DMS114 treated with DMSO at 0.1 percent for 48 hours (cell line): ENCODE results near the gene NUDT14.
A peak's percentile ranks its signal among the peaks of the same experiment; 100 is the strongest.

Source experiments
- DNase-seq: peaks from one replicate; lab custom pipeline; 2025; ENCODE audit not compliant: unreplicated experiment; lab: John Stamatoyannopoulos, UW

Gene NUDT14

DNA sequence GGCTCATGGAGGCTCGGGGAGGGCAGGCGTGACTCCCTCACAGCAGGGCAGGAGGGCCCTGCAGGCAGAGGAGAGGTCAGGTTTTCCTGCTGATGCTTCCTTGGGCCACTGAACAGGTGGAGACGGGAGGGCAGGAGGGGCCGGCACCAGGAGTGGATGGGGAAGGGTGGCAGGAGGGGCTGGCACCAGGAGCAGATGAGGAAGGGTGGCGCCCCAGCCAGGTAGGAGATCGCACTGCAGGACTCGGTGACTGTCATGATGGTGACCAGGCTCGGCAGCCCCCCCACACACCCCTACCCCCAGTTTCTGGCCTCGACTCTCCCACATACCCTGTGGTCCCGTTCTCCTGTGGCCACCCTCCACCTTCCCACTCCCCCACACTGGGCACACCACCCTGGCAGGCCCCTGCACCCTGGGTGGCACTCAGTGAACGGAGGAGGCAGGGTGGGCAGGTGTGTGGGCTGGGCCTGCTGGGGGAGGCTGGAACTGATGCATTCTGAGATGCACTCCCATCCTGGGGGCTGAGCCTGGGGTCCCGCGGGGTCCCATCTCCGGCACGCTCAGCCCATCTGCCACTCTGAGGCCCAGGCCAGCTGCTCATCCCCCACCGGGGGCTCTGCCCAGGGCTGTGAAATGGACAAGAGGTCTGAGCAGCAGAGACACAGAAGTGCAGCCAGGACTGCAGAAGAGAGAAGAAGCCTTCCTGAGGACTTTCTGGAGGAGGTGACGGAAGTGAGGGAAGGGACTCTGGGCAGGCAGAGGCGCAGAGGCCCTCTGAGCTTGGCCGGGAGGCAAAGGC is 2.8 kb downstream of the NUDT14 start:
- no peak for DNase-seq

DNA sequence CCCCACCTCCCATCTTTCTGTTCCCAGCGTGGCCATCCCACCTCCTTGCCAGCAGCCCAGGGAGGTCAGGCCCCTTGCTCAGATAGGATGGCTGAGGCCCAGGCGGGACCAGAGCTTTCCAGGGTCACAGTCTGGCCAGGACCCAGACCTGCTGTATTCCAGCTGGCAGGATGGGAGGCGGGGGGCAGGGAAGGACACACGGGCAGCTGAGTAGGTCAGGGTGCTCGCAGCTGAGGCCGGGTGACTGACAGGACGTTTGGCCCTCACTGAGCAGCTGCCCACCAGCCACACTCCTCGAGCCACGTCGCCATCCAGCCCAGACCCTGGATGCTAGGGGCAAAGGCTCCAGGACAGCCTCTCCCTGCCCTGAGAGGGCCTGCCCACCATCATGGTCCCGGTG is 4.0 kb downstream of the NUDT14 start:
- no peak for DNase-seq

DNA sequence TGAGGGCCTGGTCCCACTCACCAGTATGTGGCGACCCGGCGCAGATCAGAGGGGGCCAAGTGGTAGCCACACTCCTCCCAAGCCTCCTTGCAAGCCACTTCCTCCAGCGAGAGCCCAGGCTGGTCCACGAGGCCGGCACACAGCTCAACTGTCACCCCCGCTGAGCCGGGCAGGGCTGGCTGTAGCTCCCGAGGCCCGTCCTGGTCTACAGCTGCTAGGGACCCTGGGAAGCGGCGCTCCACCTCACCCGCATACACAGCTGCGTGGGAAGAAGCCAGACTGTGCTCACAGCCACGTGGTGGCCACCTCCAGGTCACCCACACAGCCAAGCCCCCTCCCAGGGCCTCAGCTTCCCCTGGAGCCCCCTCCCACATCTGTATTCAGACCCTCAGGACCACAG is 4.6 kb downstream of the NUDT14 start:
- no peak for DNase-seq

DNA sequence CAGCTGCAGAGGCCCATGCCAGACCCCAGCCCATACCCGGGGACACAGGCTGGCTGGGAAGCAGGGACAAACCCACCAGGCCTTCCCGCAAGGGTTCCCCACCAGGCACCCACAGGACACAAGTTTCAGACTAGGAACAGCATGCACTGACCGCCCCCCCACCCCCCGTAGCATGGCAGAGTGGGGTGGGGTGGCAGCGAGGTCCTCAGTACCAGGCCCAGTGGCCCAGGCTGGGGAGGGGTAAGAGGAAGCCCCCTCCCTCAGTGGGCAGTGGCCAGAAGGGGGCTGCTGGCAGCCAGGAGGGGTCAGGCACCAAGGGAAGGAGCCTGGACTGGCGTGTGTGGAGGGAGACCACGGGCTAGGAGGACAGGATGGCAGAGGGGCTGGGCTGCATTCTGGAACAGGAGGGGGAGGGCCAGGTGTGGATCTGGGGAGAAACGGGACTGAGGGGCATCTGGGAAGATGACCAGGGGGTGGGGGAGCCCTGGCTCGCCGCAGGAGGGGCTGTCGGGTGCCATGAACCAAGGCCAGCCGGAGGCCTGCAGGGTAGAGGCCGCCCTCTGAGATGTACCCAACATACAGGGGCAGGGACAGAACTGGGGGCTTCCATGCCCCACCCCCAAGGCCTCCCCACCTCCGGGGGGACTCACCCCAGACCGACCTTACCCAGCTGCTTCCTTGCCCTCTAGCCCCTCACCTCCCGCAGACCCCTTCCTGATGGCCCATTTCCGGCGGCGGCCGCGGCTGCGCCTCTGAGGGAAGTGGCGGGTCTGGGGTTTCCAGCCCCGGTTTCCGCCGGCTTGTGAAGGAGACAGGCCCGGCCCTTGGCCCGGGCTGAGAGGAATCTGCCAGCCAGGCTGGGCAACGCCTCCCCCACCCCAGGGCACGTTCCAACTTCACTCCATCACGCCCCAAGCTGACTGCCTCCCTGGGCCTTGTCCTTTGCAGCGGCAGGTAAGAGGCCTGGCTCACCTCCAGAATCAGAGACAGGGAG is 6.9 kb downstream of the NUDT14 start:
- DNase-seq: no peak

GRCh38 chr14:105173145-105173544 is 8.0 kb downstream of the NUDT14 start:
- DNase-seq: no peak

DNA sequence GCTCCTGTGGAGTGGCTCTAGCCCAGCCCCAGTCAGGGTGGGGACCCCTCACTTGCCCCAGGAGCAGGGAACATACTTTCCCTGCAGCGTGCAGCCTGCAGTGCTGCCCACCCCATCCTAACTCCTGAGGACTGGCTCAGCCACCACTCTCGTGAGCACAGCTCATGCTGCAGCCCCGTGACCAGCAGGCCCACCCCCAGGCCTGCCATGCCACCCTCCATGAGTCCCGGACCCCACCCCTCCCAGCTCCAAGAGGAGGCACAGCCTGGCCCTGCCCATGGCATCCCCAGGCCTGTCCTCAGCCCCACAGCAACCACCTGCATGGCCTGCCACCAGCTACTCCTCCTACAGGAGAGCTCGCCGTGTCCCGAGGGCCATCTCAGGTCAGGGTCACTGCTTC is 8.6 kb downstream of the NUDT14 start:
- no peak for DNase-seq

- DNase-seq: no peak
Measured at GRCh38 chr14:105171004-105171673, 10.0 kb downstream of the NUDT14 start.

DNA sequence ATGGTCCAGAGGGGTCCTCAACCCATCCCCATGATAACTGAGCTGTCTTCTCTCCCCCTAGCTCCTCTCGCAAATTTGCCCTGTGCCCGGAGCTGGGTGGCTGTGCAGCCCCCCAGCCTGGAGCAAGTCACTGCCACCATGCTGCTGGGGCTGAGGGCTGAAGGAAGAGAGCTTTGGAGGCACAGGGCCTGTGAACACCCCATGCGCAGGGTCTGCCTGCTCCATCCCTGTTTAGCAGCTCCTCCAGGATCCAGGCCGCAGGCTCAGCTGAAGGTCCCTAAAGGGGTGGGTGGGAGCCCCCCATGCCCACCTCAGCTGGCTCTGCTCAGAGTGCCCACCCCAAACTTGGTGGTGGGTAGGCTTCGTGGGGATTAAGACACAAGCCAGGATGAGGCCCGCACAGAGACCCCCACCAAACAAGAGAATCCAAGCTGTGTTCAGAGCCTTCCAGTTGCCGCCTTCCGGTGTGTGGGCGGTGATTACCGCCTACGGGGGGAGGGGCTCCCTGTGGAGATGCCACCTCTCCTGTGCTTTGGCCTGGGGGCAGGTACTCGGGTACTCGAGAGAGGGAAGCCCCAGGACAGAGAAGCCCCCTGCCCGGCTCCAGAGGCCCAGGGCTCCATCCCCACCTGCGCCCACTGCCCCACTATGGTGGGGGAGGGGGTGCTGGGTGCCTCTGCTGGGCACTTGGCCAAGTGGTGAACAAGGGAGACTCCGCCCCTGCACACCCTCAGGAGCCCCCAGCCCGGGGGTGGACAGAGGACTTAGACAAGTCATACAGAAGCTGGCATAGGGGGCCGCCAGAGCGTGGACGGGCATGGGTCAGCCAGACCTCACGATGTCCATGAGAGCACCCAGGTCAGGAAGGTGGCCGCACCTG is 11.1 kb downstream of the NUDT14 start:
- no peak for DNase-seq

DNA sequence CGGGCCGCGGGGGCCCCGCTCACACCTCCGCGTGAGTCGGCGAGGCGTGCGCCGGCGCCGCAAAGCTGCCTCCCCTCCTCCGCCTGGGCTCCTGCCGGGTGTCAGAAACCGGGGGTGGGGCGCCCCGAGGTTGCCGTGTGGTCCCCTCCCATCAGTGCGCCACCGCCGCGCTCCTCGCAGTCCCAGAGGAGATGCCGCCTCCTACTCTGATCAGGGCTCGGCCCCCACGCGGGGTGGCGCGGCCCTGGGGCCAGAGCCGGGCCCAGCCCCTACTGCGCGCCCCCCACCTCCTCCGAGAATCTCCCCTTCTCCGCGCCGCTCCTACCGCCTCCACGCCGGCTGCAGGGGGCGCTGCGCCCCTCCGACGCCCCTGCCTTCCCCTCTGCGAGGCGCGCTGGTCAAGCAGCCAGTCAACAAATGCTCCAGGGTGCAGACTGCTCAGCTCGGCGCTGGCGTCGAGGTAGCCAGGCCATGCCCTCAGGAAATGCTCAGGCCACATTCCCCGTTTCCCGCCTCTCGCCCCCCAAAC is 12.1 kb downstream of the NUDT14 start:
- peak; percentile 3 for DNase-seq

- no peak for DNase-seq
Measured at GRCh38 chr14:105168496-105168978, 12.6 kb downstream of the NUDT14 start, which contains the start of gene JAG2. Gene JAG2, minus strand, starts transcription at chr14:105168776. Its CDS starts 356 bp downstream, at chr14:105168420.

GRCh38 chr14:105168093-105168420 is 13.1 kb downstream of the NUDT14 start:
- DNase-seq: no peak

- DNase-seq: no peak
Measured at GRCh38 chr14:105167303-105168092, 13.6 kb downstream of the NUDT14 start.

GRCh38 chr14:105166571-105167302 is 14.4 kb downstream of the NUDT14 start:
- DNase-seq: no peak

DNA sequence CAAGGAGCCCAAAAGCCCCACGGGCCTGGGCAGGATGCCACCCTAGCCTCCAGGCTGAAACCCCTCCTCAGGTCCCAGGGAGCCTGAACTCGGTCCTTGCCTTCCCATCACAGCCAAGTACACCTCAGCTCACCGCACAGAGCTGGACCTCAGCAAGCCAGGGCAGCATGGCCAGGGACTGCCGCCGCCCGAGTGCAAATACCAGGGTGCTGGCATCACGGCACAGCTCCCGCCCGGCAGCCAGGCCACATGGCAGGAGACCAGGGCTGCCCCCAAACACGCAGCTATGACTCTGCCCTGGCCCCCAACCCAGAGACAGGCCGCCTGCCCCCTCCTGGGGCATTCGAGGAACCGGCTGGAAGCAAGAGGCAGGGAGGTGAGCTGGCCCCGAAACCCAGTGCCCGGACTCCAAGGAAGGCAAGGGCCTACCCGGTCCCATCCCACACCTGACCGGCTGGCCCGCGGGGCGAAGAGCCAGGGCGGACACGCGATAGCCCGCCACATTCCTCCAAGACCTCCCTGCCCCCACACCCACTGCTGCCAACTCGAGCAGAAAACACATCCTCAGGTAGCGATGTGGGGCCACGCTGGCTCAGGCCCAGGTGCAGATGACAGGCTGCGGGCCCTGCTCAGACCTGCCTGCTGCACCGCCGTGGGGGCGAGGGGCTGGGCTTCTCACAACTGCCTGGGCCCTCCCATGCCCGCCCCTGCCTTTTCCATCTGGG is 15.2 kb downstream of the NUDT14 start:
- no peak for DNase-seq

DNA sequence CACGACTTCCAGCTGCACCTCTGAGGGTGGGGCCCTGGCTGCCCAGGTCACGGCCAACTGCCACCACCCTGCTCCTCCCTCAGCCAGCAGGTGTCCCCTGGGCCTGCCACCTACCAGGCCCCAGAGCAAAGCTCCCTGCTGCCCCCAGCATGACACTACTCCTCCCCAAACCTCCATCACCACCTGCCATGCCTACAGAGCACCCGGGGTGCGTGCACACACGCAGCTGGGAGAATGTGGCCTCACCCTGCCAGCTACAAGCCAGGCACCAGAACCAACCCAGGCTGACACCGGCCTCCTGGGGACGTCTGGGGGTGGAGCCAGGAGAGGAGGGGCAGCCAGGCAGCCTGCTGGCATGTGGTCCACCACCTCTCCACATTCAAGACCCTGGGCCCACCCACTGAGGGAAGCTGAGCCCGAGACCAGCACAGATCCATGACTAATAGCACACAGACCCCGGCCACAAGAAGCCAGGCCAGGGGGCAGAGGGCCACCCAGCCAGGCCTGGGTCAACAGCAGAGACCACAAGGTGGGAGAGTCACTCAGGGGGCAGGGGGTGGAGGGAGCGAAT is 15.9 kb downstream of the NUDT14 start:
- DNase-seq: no peak

DNA sequence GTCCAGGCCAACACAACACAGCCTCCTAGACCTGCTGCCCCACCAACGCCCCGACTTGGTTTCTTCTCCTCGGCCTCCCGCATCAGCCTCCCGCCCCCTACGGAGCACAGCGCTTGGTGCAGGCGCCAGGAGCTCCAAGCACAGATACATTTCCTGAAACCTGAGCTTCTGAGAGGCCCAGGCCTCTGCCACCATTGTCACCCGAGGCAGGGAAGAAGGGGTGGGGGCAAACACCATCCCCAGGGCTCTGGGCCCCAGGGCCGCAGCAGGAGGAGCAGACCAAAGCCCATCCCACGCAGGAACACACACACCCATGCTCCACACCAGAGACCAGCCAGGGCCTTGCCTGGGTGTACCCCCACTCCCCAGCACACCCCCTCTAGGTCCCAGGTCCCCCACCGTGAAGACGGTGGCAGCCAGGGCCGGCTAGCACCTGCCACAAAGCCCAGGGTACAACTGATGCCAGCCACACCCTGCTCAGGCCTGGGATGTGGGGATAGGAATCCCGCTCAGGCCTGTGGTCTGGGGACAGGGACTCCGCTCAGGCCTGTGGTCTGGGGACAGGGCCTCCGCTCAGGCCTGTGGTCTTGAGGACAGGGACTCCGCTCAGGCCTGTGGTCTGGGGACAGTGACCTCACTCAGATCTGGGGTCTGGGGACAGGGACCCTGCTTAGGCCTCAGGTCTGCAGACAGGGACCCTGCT is 17.9 kb downstream of the NUDT14 start:
- DNase-seq: no peak

- no peak for DNase-seq
Measured at GRCh38 chr14:105162669-105162979, 18.5 kb downstream of the NUDT14 start.
